HG03378 (cell line): ENCODE results near the gene PACS1.

Source experiments
- ATAC-seq: cut with Tn5 transposase; IDR thresholded peaks from one replicate; pipeline ENCODE4 v1.9.1; 2021; ENCODE audit warnings: mild to moderate bottlenecking, moderate library complexity; ENCODE audit not compliant: unreplicated experiment

Gene PACS1

GRCh38 chr11:66131937-66132632 is 62.0 kb downstream of the PACS1 start:
- no peak for ATAC-seq

- ATAC-seq, result no peak
Observed at GRCh38 chr11:66133216-66133775, 63.2 kb downstream of the PACS1 start.

- no peak for ATAC-seq
Observed at GRCh38 chr11:66136752-66137123, 66.7 kb downstream of the PACS1 start.

GRCh38 chr11:66139817-66140404 is 69.8 kb downstream of the PACS1 start:
- no peak for ATAC-seq

- no peak for ATAC-seq
Observed at GRCh38 chr11:66142370-66143263, 72.5 kb downstream of the PACS1 start.

GRCh38 chr11:66143264-66143566 is 73.1 kb downstream of the PACS1 start:
- no peak for ATAC-seq

- no peak for ATAC-seq
Observed at GRCh38 chr11:66143996-66144678, 74.1 kb downstream of the PACS1 start.

- ATAC-seq, result no peak
Observed at GRCh38 chr11:66146074-66146473, 76.0 kb downstream of the PACS1 start.

GRCh38 chr11:66146940-66147339 is 76.9 kb downstream of the PACS1 start:
- no peak for ATAC-seq

GRCh38 chr11:66150140-66150539 is 80.1 kb downstream of the PACS1 start:
- ATAC-seq, result no peak

GRCh38 chr11:66150725-66151124 is 80.7 kb downstream of the PACS1 start:
- no peak for ATAC-seq

GRCh38 chr11:66151273-66151672 is 81.2 kb downstream of the PACS1 start:
- ATAC-seq, result no peak

GRCh38 chr11:66154109-66154508 is 84.0 kb downstream of the PACS1 start:
- no peak for ATAC-seq

- ATAC-seq, result no peak
Observed at GRCh38 chr11:66155387-66156073, 85.5 kb downstream of the PACS1 start.

- no peak for ATAC-seq
Observed at GRCh38 chr11:66157182-66157864, 87.3 kb downstream of the PACS1 start.

GRCh38 chr11:66158156-66158555 is 88.1 kb downstream of the PACS1 start:
- no peak for ATAC-seq

GRCh38 chr11:66159324-66159984 is 89.4 kb downstream of the PACS1 start:
- ATAC-seq, result no peak

- ATAC-seq, result no peak
Observed at GRCh38 chr11:66160709-66161108, 90.6 kb downstream of the PACS1 start.

GRCh38 chr11:66168289-66168688 is 98.2 kb downstream of the PACS1 start:
- ATAC-seq, result no peak
